NCI-H2227 treated with DMSO at 0.1 percent for 48 hours (cell line): ENCODE data around the gene SAMD1.

Experiments used
- DNase-seq: peaks from one replicate; lab custom pipeline; 2025; lab: John Stamatoyannopoulos, UW

The SAMD1 gene

DNA sequence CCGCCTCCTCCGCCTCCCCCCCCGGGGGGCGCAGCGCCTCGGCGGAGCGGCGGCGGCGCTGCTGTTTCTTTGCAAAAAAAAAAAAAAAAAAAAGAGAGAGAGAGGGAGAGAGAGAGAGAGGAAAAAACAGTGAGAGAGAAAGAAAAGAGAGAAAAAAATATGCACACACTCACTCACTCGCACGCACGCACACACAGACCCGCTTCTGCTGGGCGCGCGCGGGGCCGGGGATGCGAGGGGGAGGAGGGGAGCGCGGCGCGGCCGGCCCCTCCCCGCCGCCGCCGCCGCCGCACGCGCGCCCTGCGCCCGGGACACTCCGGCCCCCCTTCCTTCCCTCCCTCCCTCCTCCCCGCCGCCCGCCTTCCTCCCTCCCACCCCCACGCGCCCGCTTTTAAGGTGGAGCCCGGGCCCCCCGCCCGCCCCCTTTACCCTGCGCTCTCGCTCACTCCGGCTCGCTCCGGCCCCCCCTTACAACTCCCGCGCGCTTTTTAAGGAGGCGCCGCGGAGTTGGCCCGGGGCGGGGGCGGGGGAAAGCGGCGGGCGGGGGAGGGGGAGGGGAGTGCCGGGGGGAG is at the start of gene SAMD1:
Gene SAMD1, minus strand, starts transcription at position 243 of the 572 bp plus-strand sequence.
- peak; percentile 70 for DNase-seq

GRCh38 chr19:14139944-14140343 is 49.4 kb upstream of the SAMD1 start:
- DNase-seq = no peak

GRCh38 chr19:14138576-14139265 is 48.2 kb upstream of the SAMD1 start:
- no peak for DNase-seq

GRCh38 chr19:14136509-14137281 is 46.1 kb upstream of the SAMD1 start, which contains the start of gene ASF1B:
Gene ASF1B, minus strand, starts transcription at chr19:14136589. Its CDS starts 133 bp downstream, at chr19:14136456.
- peak; percentile 99 for DNase-seq

- DNase-seq = no peak
Observed at GRCh38 chr19:14135985-14136508, 45.5 kb upstream of the SAMD1 start.

DNA sequence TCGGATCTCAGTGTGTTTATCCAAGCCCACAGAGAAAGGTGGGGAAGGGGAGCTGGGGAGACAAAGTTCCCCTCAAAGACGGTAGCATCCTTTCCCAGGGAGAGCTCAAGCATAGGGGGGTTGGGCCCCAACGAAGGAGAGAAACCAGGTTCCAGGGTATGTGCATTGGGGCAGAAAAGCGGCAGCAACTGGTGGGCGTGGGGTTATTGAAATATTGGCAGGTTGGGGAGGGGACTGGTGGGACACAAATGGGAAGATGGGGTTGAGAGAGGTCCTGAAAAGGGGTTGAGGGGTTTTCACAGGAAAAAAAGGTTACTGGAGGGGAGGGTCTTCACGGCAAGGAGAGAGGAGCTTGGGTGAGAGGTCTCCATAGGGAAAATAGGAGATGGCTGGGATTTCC is 44.8 kb upstream of the SAMD1 start:
- DNase-seq = no peak

DNA sequence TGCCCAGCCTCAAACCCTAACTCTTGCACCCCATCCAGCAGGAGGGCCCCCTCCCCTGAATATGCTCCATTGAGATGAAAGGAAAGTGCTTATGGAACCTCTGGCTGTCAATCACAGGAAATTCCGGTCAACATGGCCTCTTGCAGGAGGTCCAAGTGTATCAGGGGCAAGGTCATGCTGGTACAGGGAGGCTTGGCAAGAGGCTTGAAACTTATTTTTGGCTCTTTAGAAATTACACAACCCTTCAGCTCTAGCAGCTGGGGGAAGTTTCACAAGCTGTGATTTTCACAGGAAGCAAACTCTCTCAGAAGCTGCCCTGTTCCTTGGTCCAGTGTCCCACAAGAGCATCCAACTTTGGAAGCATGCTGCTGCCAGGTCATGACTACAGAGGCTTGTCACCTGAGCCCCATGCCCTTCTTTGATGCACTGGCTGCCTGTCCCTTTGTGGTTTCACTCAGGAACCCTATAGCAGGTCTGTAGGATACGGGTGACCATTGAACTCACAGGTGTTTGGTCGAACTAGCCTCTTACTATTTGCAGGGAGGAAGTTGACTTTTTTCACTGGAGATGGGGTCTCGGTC is 37.5 kb upstream of the SAMD1 start:
- DNase-seq = no peak

GRCh38 chr19:14127176-14127575 is 36.6 kb upstream of the SAMD1 start:
- no peak for DNase-seq

DNA sequence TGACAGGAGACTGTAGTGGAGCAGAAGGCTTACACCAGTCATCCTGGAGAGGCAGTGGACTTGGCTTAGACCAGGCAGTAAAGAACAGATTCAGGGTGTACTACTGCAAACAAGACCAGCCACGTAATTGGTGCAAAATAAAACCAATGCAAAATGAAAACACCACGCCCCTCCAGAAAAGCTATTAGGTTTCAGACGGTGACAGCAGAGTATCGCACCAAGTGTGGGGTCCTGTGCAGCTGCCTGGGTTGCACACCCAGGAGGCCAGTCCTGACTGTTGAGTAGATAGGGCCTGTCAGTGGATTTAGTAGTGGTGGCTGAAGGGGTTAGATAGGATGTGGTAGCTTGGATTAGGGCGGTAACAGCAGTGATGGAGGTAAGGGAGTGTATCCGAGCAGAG is 32.4 kb upstream of the SAMD1 start:
- DNase-seq = no peak

DNA sequence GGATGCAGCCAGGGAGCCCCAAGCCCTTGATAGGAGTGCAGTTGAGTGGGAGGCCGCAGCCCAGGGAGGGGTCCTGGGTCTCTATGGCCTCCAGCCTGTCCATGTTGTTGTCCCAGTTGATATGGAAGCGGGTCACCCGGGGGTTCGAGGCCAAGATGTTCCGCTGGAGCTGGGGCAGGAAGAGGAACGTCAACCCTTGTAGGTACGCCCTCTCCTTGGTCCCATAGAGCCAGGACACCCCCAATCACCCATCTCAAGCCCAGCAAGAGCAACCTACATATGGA is 29.9 kb upstream of the SAMD1 start:
- no peak for DNase-seq

DNA sequence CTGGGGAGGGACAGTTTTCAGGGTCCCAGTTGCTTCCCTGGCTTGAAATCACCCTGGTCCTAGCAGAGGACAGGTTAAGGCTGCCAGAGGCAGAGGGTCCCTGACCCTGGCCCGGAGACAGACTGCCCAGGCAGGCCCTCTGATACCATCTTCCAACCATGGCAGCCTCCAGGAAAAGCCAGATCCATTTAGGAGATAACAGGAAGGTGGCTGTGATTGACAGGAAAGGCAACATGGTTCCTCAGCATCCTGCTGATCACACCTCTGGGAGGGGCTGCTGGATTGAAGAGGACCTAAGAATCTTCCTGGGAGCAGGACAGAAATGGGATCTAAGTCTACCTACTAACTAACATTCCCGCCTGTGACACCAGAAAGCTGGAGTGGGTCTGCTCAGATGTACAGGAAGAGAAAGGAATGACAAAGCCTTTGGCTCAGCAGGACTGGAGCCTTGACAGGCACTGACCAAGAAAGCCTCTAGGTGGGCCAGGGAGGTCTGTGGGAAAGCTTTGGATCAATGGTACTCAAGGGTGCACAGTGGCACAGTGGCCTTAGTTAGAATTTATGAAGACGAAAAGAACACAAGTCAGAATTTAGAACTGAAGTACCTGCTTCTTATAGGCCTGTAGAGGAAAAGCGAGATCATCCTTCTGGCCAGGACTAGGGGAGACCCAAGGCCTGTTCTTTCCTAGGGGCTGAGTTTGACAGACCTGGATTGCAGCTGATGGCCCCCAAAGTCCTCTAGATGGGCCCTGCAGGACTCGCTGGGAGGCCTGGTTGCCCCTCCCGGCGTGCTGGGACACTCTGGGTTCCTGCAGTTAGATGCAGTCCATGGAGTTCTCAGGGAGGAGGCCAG is 29.3 kb upstream of the SAMD1 start:
- no peak for DNase-seq

GRCh38 chr19:14119146-14119545 is 28.6 kb upstream of the SAMD1 start:
- no peak for DNase-seq

DNA sequence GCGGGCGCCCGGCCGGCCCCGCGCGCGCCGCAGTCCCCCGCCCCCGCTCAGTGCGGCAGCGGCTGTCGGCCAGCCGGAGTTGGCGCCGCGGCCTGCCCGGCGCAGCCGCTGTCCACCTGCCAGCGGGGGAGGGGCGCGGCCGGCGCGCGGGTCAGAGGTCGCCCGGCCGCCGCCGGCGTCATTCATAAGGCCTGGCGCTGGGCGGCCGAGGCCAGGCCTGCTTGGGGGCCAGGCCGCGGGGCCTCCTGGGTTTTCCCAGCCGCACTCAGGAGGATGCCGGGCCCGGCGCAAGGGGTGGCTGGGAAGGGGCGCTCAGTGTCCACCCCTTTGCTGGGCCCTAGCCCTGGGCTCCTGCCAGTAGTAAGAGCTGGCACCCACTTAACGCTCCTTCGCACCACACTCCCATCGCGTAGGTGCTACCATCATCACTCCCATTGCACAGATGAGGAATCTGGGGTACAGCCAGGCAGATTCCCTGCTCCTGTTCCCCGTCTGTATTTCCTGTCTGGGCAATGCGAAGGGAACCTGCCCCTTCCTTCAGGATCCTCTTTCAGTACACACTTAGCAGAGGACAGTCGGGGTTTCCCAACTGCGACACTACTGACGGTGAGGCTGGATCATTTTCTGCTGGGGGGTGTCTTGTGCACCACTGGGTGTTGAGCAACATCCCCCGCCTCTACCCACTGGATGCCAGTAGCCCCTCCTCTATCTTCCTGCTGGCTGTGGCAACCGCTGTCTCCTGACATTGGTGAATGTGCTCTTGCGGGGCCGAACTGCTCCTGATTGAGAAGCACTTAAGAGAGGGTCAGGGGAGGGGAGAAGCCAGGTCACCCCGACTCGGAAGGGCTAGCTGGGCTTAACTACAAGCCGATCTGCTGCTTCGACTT is 27.9 kb upstream of the SAMD1 start:
- peak; percentile 34 for DNase-seq

DNA sequence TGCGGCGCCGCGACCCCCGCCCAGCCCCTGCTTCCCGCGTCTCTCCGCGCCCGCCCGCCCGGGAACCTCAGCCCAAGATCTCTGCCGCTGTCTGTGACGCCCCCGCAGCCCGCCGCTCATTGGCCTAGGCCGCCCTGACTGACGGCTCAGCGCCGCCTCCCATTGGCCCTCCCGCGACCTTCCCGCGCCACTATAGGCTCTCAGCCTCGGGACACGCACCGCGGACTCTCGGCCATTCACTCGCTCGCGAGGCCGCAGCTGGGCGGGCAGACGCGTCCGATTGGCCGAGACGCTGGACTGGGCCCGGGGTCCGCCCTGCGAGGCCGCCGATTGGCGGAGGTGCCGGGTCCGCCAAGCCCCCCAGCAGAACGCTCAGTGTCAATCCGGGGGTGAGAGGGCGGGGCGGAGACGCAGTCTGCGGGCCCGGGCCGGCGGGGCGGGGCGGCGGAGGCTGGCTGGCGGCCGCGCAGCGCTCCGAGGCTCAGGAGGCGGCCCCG is 27.2 kb upstream of the SAMD1 start, which contains the start of gene PRKACA:
Gene PRKACA, minus strand, starts transcription at position 95 of the 497 bp plus-strand sequence. CDS start 215 bp downstream, outside the sequence.
- DNase-seq = peak; percentile 90

GRCh38 chr19:14116918-14117578 is 26.5 kb upstream of the SAMD1 start:
- DNase-seq = no peak

GRCh38 chr19:14116525-14116917 is 26.0 kb upstream of the SAMD1 start:
- DNase-seq = no peak

GRCh38 chr19:14115756-14116155 is 25.2 kb upstream of the SAMD1 start:
- DNase-seq = no peak

DNA sequence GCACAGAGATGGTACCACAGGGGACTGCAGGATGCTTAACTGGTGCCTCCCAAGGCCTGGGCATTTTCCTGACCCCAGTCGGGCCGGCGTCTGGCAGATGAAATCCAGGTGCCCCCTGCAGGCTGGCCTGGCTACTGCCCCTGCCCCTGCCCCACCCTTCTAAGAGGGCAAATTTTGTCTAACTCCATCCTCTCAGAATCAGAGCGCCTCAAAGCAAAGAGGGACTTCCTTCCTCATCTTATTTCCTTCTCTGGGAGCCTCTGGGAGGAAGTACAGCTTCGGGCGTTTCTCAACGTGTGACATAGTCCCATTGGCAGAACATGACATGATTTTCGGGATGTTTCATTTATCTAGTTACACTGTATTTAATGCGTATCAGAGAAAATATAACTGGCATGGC is 24.3 kb upstream of the SAMD1 start:
- no peak for DNase-seq

- no peak for DNase-seq
Observed at GRCh38 chr19:14114439-14114838, 23.9 kb upstream of the SAMD1 start.
